HG03342 (cell line): ENCODE data around the gene THY1.

ENCODE experiments used
- ATAC-seq: cut with Tn5 transposase; IDR thresholded peaks from one replicate; pipeline ENCODE4 v1.9.1; 2021; ENCODE audit warnings: mild to moderate bottlenecking, moderate library complexity; ENCODE audit not compliant: unreplicated experiment

THY1 gene

DNA sequence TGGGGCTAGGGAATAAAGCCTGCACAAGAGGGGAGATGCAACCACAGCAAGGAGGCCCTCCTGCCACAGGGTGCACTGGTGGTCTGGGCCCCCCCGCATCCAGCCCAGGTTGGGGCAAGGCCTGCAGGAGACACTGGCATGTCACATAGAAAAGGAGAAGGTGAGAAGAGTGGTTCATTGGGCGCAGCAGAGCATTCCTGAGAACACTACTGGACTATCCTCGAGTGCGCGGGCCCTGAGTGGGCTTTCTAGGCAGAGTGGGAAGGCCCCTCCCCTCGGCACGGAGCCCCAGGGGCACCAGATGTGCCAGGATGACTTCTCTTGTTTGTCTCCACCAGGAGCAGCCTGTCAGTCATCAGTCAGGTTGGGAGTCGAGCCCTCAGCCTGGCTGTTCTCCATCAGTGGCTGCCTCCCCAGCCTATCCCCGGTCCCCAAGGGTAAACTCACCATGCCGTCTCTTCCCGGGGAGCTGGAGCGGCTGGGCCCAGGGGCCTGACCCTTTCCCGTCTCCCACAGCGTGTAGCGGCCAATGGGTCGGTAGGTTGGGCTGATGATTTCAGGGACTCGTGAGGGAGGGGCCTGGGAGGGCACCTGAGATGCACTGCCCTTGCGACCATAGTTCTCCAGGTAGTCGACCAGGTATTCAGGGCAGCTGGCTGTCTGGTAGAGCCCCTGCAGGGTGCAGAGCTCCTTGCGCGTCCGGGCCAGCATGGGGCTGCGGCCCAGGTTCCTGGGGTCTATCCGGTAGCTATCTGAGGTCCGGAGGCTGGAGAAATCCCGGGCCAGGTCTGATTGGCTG lies 50.5 kb downstream of the THY1 start:
- no peak for ATAC-seq

DNA sequence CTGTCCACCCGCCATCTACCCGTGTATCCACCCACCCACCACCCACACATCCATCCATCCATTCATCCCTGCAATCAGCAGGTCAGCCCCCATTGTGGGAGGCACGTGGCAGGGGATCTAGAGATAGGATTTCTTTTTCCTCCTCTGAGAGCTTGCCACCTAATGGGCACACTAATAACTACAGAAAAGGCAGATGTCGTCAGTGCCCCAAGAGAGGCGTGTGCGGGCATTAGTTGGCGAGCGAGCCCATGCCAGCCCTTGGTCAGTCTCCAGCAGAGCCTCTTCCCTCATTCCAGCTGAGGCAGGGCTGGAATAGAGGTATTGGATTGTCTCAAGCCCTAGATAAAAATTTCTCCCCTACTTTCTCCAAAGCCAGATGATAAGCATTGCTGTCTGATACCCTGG lies 51.2 kb downstream of the THY1 start:
- no peak for ATAC-seq

DNA sequence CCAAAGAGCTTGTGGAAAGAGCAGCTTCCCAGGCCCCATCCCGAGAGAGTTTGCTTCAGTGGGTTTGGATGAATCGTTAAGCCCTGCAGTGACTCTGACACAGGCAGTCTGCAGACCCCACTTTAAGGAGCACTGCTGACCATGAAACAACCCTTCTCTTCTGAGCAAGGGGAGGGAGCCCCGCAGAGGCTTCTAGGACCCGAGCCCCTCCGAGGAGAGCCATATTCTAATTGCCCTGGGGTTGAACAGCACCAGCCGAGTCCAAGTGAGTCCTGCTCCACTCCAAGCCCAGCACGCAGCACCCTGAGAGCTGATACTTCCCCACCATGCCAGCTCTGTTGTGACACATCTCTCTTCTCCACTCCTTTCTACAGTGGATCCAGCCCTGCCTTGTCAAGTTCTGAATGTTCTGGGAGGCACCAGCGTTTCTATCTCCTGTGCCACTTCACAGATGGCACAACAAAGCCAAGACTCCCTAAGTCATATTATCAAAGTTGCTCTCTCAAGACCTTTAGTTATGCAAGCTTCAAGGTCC lies 51.8 kb downstream of the THY1 start:
- no peak for ATAC-seq

DNA sequence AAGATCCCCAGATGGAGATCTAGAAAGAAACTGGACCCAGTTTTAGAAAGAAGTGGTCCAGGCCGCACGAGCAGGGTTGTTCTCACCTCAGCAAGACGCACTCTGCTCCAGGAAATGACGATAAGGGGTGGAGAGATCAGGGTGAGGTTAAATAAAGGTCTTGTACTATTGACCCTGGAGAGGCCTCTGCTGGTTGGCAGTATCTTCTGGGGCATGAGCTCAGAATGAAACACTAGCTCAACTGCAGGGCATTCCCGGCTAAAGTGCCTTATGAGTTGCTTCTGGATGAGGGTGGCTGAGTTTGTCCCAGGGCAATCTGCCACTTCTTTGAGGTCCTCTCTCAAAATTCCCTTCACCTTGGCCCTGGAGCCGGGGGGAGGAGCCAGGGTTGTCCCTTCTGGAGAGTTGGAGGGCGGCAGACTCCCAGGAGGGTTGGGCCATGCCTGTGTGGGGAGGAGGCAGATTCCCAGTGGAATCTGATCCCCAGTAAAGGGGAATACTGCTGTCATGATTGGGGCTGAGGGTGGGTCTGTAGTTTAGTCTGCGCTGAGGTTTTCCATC lies 52.4 kb downstream of the THY1 start:
- no peak for ATAC-seq

DNA sequence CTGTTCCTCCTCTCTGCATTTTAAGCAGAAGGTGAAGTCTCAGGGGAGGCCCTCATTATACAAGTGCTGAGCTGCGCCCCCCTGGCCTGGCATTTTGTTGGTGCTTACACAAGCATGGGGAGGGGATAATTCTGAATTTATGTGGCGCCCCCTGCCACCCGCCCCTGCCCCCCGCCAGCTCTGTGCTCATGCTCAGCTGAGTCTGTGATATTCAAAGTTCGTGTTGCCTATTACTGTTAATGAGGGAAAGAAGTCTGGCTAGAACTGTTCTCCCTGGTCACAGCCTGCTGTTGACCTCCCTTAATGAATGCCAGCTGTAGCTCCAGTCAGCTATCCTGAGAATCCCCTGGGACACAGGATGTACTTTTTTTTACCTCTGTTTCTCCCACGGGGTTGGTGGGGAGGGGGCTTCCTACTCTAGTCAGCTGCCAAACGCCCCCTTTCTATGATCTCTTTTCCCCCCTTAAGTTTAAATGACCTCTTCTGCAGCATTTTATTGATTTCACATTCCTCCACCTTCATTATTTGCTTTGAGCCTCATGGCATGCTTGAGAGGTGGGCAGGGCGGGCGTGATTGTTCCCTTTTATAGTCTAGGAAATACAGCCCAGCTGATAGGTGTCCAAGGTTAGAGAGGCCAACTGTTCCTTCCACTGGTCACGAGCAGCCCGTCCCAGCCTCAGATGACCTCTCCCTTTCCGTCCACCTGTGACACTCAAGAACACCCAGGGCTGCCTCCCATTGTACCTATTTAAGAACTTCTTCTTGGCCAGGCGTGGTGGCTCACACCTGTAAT lies 53.6 kb downstream of the THY1 start:
- ATAC-seq = no peak

DNA sequence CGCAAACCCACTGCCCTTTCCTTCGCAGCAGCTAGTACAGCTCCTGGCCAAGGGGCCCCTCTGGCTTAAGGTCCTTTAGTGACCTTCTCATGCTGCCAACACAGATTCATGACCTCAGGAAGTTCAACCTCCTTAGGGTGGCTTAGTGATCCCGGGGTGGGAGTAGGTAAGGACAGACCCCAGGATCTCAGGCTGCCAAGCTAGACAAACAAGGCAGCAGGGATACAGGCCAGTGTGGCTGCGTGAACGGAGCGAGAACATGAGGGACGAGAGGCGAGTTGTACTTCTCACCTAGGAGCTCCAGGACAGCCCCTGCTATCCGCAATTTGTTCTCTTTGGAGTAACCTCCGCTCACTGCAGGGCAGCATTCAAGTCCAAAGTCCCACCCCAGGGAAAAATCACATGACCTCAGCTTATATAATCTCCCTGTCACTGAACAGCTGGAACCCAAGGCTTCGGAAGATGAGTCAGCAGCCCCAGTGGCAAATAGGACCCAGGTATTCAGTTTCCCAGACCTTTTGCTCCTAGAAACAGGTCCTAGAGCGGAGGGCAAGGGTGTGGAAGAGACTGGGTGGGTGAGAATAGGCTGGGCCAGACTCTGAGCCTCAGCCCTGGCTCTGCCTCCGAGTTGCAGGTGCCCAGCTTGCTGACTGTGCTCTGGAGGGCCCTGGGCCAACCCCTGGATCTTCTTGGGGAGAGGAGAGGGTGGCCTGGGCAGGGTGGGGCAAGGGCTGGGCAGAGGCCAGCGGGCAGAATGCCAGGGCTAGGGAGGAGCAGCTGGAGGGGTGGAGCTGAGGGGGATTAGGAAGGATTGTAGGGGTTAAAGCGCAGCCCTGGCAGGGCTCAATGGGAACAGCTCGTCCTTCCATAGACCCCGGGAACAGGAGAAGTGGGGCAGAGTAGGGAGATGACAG lies 54.6 kb downstream of the THY1 start:
- ATAC-seq = no peak

DNA sequence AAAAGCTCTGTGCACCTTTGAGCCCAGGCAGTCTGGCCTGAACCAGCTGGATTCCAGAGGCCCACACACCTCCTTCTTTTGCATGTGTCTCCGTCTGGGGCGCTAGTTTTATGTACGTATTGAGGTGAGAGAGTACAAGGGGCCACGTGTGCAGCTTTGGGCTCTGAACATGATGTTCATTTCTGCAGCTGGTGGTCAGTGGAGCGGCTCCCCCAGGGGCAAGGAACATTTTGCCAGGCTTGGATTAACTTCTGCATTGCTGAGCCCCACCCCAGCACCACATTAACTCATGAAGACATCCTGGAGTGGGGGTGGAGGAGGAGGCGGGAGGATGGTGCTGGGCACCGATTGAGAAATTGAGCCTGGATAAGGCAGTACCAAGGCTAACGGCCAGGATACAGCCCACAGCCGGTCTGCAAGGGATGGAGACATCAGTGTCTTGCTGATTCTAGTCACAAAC lies 55.3 kb downstream of the THY1 start:
- no peak for ATAC-seq
